ENCODE results near the gene GAMT. TPM values are rescaled to one million over a fixed set of nuclear protein-coding genes. Genes with fewer than 3 reads are reported as not detected.
A peak's percentile ranks its signal among the peaks of the same experiment; 100 is the strongest.

Gene GAMT
- total and polyA plus RNA-seq, 2 of the 13 experiments (the other 11 are each of a cell fraction or from before 2014, with no cell fraction given), result 115 to 124 TPM

DNA sequence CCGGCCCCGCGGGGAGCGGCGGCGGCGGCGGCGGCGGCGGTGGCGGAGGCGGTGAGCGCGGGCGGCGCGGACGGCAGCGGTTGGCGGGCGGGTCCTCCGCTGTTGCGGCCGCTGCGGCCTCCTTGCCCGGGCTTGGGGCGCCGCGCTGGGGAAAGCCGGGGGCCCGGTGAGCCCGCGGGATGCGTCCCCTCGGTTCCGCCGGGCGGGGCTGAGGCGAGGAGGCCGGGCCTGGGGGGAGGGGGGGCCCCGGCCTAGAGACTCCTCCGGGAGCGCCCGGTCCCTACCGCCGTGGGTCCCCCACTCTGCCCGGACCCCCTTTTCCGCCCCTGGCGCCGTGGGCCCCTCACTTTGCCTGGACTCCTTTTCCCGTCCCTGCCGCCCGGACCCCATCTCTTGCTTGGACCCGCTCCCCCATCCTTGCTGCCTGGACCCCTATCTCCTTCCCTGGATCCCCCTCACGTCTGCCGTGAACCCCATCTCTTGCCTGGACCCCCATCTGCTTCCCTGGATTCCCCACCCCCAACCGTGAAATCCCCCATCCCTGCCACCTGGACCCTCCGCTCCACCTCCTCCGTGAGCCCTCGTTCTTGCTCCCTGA lies 46.3 kb downstream of the GAMT start:
- POLR2A ChIA-PET, result interaction anchor here (0.7 to 1.9 kb wide), 15 partner anchors 9 to 110 kb away, joined by 3 to 14 read pairs (median 4); partner anchors contain the start of genes CIRBP, FAM174C and NDUFS7
- ATAC-seq, result no peak
- no peak overlapping the region for H2AFZ ChIP-seq (ENCODE audit: low read length)
- TF ChIP-seq ZNF616 (CRISPR knock-in tag; IDR thresholded peaks at IDR 0.05; ENCODE audit: low read depth) (0 out of 2 replicates have a peak, but pooled peaks have one; percentile 45), ASH2L (IDR thresholded peaks at IDR 0.05; ENCODE audit: insufficient read length, low read depth, low read length) (peak; percentile 45), ZNF558 (CRISPR knock-in tag; IDR thresholded peaks at IDR 0.05; ENCODE audit: borderline replicate concordance) (0 out of 2 replicates have a peak, but pooled peaks have one; percentile 12), ZNF678 (CRISPR knock-in tag; IDR thresholded peaks at IDR 0.05) (no peak), ZFY (CRISPR knock-in tag; IDR thresholded peaks at IDR 0.05) (peak; percentile 52; the same call in 1 of the 2 replicates), ZNF543 (CRISPR knock-in tag; IDR thresholded peaks at IDR 0.05) (peak; percentile 0; the same call in 1 of the 2 replicates), ZNF589 (CRISPR knock-in tag; conservative IDR thresholded peaks at IDR 0.05) (no peak), ZNF546 (CRISPR knock-in tag; conservative IDR thresholded peaks at IDR 0.05) (0 out of 2 replicates have a peak, but pooled peaks have one; percentile 17), DNMT1 (CRISPR knock-in tag; IDR thresholded peaks at IDR 0.05) (no peak), ZNF749 (CRISPR knock-in tag; IDR thresholded peaks at IDR 0.05; ENCODE audit: borderline replicate concordance) (no peak), AGO2 (optimal IDR thresholded peaks at IDR 0.05; ENCODE audit: low read depth, low read length) (peak; percentile 8)
- TF ChIP-seq, protein P1, sequence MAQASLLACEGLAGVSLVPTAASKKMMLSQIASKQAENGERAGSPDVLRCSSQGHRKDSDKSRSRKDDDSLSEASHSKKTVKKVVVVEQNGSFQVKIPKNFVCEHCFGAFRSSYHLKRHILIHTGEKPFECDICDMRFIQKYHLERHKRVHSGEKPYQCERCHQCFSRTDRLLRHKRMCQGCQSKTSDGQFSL (CRISPR knock-in tag; IDR thresholded peaks at IDR 0.05), result 0 out of 2 replicates have a peak, but pooled peaks have one; percentile 70
- TF ChIP-seq, protein P2, sequence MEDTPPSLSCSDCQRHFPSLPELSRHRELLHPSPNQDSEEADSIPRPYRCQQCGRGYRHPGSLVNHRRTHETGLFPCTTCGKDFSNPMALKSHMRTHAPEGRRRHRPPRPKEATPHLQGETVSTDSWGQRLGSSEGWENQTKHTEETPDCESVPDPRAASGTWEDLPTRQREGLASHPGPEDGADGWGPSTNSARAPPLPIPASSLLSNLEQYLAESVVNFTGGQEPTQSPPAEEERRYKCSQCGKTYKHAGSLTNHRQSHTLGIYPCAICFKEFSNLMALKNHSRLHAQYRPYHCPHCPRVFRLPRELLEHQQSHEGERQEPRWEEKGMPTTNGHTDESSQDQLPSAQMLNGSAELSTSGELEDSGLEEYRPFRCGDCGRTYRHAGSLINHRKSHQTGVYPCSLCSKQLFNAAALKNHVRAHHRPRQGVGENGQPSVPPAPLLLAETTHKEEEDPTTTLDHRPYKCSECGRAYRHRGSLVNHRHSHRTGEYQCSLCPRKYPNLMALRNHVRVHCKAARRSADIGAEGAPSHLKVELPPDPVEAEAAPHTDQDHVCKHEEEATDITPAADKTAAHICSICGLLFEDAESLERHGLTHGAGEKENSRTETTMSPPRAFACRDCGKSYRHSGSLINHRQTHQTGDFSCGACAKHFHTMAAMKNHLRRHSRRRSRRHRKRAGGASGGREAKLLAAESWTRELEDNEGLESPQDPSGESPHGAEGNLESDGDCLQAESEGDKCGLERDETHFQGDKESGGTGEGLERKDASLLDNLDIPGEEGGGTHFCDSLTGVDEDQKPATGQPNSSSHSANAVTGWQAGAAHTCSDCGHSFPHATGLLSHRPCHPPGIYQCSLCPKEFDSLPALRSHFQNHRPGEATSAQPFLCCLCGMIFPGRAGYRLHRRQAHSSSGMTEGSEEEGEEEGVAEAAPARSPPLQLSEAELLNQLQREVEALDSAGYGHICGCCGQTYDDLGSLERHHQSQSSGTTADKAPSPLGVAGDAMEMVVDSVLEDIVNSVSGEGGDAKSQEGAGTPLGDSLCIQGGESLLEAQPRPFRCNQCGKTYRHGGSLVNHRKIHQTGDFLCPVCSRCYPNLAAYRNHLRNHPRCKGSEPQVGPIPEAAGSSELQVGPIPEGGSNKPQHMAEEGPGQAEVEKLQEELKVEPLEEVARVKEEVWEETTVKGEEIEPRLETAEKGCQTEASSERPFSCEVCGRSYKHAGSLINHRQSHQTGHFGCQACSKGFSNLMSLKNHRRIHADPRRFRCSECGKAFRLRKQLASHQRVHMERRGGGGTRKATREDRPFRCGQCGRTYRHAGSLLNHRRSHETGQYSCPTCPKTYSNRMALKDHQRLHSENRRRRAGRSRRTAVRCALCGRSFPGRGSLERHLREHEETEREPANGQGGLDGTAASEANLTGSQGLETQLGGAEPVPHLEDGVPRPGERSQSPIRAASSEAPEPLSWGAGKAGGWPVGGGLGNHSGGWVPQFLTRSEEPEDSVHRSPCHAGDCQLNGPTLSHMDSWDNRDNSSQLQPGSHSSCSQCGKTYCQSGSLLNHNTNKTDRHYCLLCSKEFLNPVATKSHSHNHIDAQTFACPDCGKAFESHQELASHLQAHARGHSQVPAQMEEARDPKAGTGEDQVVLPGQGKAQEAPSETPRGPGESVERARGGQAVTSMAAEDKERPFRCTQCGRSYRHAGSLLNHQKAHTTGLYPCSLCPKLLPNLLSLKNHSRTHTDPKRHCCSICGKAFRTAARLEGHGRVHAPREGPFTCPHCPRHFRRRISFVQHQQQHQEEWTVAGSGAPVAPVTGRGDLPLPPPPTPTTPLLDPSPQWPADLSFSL (CRISPR knock-in tag; IDR thresholded peaks at IDR 0.05), result no peak
- TF ChIP-seq, protein P3, sequence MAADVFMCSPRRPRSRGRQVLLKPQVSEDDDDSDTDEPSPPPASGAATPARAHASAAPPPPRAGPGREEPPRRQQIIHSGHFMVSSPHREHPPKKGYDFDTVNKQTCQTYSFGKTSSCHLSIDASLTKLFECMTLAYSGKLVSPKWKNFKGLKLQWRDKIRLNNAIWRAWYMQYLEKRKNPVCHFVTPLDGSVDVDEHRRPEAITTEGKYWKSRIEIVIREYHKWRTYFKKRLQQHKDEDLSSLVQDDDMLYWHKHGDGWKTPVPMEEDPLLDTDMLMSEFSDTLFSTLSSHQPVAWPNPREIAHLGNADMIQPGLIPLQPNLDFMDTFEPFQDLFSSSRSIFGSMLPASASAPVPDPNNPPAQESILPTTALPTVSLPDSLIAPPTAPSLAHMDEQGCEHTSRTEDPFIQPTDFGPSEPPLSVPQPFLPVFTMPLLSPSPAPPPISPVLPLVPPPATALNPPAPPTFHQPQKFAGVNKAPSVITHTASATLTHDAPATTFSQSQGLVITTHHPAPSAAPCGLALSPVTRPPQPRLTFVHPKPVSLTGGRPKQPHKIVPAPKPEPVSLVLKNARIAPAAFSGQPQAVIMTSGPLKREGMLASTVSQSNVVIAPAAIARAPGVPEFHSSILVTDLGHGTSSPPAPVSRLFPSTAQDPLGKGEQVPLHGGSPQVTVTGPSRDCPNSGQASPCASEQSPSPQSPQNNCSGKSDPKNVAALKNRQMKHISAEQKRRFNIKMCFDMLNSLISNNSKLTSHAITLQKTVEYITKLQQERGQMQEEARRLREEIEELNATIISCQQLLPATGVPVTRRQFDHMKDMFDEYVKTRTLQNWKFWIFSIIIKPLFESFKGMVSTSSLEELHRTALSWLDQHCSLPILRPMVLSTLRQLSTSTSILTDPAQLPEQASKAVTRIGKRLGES (CRISPR knock-in tag; IDR thresholded peaks at IDR 0.05; ENCODE audit: borderline replicate concordance), result no peak

More for the DNA sequence above, 46.3 kb downstream of the GAMT start:
- intact Hi-C loops (cut with micrococcal nuclease; ENCODE audit: unreplicated experiment), result loop anchor here (5.0 kb wide), 1 partner anchor 38 kb away; no protein-coding TSS in a partner anchor
- DNase-seq (ENCODE audit: low spot score) (no peak), FAIRE-seq (no peak)
- Histone ChIP-seq H3K9ac (ENCODE audit: insufficient read depth, low read depth, low read length) (peak overlapping the region; percentile 81), H3K9me3 (ENCODE audit: low read length) (no peaks in the 10 kb centered on the region), H3K4me2 (ENCODE audit: low read depth, low read length) (peak overlapping the region; percentile 93), H4K20me1 (ENCODE audit: insufficient read depth, low read length) (no peaks in the 10 kb centered on the region), H3K36me3 (replicated peaks in 1 of 2; ENCODE audit: control insufficient read depth in 1 of 2, insufficient read depth in 2 of 2, low read length in 2 of 2) (peaks cover 4 to 11% of the 10 kb centered on the region in 2 experiments; a peak in 4 of 5 replicates), H3K79me2 (ENCODE audit: insufficient read depth, low read length) (peaks cover 10% of the 10 kb centered on the region), H3K27me3 (ENCODE audit: control insufficient read depth in 1 of 2, insufficient read depth in 2 of 2, low read length in 2 of 2) (no peaks in the 10 kb centered on the region), H3K27ac (ENCODE audit: extremely low read length, insufficient read depth, low read length) (no peak overlapping the region), H3K4me3 (replicated peaks in 1 of 3; ENCODE audit: insufficient read depth in 1 of 3, low read depth in 2 of 3, low read length in 3 of 3) (peak overlapping the region; percentile 56 to 97 (median 87)), H3K4me1 (ENCODE audit: insufficient read depth, low read length) (peaks cover 30% of the 10 kb centered on the region)
- BruUV-seq (replicated peaks), result no TSS peak
- 2% methylated on average over 10 of the region's 61 CpGs for WGBS (ENCODE audit: low lambda C conversion rate)
- CTCF ChIA-PET (ENCODE audit: low intra/inter-chr PET ratio, low total read pairs), result no interaction called here
- in situ Hi-C loops (cut with HindIII; ENCODE audit: extremely low pct_ligation_motif_present, low pct_unique_long_range_greater_than_20kb), result no loop called here

Data from HepG2 (cell line).